ENCODE results near the gene GLTP.
"Not testable (repeated sequence)": the region's sequence is repeated elsewhere in the genome, so short reads cannot be mapped to it uniquely, and the experiment has no call there.

GLTP gene

DNA sequence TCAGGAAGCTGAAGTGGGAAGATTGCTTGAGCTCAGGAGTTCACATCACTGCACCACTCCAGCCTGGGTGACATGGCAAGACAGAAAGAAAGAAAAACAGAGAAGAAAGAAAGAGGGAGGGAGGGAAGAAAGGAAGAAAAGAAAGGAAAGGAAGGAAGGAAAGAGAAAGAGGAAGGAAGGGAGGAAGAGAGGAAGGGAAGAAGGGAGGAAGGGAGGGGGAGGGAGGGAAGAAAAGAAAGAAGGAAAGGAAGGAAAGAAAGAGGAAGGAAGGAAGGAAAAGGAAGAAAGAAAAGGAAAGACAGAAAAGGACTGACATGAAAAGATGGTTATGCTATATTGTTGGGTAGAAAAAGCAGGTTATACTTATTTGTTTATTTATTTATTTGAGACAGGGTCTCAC, 3.9 kb downstream of the GLTP start:
- no peak for DNase-seq

GRCh38 chr12:109875572-109876131, 4.7 kb downstream of the GLTP start:
- DNase-seq = no peak

DNA sequence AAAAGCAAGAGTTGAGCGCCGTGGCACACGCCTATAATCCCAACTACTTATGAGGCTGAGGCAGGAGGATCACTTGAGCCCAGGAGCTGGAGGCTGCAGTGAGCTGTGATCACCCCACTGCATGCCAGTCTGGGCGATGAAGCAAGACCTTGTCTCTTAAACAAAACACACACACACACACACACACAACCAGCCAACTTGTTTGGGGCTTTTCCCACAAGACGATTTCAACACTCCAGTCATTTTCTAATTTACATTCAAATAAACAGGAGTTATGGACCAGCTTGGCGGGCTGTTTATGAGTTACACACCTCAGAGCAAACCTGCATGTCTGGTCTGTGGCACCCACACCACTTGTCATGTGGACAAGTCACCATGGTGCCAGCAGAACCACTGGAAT, 6.7 kb downstream of the GLTP start:
- DNase-seq = no peak

- DNase-seq = no peak
Observed at GRCh38 chr12:109871668-109872314, 8.6 kb downstream of the GLTP start.

DNA sequence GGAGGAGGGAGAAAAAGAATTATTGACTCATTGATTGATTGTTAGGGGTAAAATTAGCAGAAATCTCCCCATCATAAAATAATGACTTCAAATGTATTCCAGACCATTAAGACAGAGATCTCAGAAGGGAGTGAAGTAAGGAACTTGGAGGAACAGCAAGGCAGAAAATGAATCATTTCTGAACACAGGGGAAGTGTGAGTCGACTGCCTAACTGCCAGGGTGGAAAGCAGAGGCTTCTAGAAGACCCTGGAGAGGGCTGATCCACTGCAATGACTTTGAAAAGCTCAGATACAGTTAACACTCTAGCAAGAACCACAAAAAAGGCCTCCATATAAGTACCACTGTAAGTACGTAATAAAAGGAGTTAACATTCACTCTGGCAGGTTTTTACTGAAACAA, 9.7 kb downstream of the GLTP start:
- DNase-seq = no peak

DNA sequence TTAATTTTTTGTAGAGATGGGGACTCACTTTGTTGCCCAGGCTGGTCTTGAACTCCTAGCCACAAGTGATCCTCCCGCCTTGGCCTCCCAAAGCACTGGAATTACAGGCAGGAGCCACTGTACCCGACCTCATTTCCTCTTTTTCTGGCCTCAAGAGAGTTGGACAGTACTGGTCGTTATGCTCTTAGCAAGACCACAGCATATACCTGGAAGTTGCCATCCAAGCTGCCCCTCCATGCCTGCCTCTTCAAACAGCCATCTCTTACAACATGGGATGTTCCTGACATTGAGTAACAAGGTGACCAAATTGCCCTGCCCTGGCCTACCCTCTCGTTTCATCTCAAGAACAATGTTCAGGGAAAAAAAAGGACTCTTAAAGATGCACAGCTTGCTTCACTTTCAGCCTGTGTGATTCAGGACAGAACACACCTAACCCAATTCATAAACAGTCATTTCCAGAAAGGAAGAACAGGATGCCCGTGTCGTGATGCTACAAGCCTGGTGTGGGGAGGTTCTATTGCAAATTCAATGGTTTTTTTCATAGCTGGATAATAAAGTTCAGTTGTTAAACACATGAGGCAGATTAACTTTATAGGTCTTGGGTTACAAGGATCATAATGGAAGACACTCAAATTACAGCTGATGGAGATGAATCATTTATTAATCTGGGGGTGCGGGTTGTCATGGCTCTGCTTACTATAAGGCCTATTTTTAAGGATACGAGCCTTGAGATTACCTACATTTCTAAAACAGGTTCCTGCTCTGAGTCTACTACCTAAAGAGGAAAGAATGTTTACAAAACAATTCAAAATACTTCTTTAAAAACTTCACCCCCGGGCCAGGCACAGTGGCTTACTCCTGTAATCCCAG, 11.9 kb downstream of the GLTP start:
- no peak for DNase-seq

DNA sequence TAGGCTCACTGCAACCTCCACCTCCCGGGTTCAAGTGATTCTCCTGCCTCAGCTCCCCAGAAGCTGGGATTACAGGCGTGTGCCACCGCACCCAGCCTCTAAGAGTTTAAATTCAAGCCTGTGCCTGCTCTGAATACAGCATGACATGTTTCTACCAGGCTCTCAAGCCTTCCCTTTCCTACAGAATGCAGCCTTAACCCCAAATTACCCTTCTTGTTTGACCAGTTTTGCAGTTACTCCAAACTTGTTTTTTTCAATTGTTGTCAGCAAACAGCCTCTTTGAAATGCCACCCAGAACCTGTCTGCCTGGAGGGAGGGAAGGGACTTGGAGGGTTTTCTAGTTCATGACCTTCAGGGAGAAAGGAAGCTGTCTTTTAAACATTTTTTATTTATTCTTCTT, 15.4 kb downstream of the GLTP start:
- no peak for DNase-seq

- DNase-seq = peak; percentile 10 to 33
Observed at GRCh38 chr12:109863847-109864712, 16.3 kb downstream of the GLTP start.

GRCh38 chr12:109862491-109862890, 17.9 kb downstream of the GLTP start:
- DNase-seq = not testable (repeated sequence)

DNA sequence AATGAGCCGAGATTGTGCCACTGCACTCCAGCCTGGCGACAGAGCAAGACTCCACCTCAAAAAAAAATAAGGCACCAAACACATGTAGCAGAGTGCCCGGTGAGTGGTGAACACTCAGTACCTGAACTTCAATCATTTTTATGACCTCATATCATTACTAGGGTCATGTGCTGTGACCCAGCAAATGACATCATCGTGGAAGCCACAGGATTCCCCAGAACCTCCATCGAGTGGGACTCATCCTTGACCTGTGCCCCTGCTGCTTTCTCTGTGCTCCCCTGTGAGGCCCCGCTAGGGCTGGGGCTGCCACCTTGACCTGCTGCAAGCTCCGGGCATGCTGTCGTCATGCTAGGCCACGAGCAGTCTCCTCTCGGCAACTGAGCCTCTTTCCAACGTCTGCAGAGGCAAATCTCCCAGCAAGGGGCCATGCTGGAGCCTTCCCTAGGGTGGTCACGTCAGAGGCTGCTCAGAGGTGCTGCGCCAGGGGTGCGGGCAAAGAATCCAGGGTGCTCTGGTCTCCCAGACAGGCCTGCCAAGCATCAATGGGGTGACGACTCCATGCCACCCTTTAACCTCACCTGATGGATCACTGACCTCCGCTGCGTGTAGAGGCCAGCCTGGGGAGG, 18.5 kb downstream of the GLTP start:
- DNase-seq = no peak

DNA sequence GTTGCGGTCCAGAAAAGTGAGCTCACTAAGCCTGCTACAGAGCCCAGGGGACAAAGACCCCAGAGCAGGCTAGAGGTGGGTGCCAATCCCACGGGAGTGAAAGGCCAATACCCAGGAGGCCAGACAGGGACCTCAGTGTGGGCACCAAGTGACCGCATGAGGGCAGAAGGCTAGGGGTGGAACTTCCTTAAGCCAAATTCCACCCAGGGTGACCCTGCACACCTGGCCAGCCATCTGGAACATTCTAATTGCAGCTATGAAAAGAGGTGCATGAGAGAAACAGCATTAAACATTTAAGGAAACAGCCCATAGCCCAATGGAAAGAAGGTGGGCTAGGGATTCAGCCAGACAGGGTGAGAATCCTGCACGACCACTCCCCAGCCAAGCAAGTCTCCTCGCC, 19.4 kb downstream of the GLTP start:
- DNase-seq = no peak

DNA sequence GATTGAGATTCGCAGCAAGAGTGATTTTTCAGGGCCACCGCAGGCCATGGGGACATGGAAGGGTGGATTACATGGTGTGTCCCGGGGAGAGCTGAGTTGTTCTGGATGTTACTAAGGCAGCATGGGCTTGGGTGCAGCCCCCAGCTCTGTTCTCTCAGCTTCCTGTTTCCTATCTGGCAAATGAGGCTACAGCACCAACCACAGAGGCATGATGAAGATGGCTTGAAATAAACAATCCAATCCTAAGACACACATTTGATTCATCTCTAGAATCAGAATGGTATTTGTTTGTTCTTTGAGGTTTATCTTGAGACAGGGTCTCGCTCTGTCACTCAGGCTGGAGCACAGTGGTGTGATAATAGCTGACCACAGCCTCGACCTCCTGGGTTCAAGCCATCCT, 21.6 kb downstream of the GLTP start:
- DNase-seq = no peak

- DNase-seq = no peak
Observed at GRCh38 chr12:109857715-109858114, 22.6 kb downstream of the GLTP start.

- DNase-seq = no peak
Observed at GRCh38 chr12:109855377-109855776, 25.0 kb downstream of the GLTP start.

GRCh38 chr12:109850518-109850917, 29.8 kb downstream of the GLTP start:
- DNase-seq = not testable (repeated sequence)

GRCh38 chr12:109847142-109847735, 33.1 kb downstream of the GLTP start:
- DNase-seq = no peak

DNA sequence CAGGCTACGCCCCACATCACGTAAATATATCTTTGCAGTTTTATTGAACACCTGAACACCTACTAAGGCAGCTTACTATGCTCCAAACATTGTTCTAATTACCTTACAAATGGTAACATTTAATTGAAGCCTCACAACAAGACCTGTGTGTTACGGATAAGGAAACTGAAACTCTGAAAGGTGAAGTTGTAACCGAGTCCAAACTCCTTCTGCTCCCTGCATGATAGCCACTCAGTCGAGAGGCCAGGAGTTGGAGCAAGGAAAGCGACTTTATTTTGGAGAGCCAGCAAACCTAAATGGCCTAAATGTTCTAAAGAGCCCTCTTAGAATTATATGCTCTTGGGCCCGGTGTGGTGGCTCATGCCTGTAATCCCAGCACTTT, 34.5 kb downstream of the GLTP start:
- no peak for DNase-seq

DNA sequence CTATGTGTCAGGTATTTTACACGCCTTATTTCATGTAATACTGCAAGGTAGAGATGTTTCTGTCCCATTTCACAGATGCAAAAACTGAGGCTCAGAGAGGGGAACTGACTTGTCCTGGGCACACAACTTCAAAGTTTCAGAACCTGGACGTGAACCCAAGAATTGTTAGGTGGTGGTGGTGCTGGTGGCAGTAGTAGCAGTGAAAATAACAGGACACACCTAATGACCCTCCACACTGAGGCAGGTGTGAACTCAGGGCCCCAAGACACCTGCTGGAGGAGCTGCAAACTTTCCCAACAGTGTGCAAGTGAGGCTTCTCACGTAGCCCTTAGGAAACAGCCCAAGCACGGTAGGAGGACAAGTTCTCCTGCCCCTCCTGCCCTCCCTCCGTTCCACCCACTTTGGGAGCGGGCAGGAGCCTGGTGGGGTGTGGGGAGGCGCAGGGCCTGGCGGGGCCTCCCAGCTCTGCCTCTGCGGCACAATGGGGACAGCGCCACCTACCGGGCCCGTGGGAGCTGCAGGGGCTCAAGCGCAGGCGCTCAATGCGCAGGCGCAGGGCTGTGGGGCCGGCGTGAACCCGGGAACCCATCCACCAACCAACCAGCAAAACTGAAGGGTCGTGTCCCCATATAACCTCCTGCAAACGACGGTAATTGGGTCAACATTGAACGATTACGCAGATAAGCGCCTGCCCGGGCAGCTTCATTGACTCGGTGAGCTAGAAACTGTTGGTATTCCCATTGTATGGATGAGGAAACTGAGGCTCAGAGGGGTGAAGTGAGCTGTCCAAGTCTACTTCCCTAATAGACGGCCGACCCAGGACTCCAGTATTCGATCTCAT, 35.1 kb downstream of the GLTP start:
- peak; percentile 62 to 79 for DNase-seq

DNA sequence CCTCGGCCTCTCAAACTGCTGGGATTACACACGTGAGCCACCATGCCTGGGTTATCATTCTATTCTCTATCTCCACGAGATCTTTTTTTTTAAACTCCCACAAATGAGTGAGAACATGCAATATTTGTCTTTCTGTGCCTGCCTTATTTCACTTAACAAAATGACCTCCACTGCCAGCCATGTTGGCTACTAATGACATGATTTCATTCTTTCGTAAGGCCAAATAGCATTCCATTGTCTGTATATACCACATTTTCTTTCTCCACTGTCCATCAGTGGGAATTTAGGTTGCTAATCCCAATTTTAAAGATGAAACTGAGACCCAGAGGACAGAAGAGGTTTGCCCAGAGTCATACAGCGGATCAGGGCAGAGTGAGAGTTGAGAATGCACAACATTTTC, 36.2 kb downstream of the GLTP start:
- no peak for DNase-seq

GRCh38 chr12:109842021-109842420, 38.3 kb downstream of the GLTP start:
- DNase-seq = no peak

DNA sequence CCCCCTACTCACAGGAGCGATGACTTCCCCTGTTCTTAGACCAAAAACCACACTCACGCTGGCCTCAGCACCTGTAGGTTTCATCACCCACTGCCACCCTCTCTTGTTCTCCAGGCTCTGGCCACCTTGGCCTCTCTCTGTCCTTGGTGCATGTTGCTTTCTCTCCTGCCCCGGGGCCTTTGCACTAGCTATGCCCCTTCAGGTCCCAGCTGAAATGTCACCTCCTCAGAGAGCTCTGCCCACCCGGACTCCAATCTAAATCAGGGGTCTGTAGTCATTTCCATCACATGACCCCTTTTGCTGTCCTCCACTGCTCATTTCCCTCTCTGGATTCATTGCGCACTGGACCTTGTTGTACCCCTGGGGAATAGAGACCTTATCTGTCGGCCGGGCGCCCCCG, 39.0 kb downstream of the GLTP start:
- DNase-seq = no peak
